Endometrial microvascular endothelial cells (primary cell): ENCODE data around the gene DYNC1LI2. TPM values are rescaled to one million over a fixed set of nuclear protein-coding genes. Genes with fewer than 3 reads are reported as not detected.
"Not testable (repeated sequence)": the region's sequence is repeated elsewhere in the genome, so short reads cannot be mapped to it uniquely, and the experiment has no call there.

Experiments
- in situ Hi-C: cut with HindIII; loops from 2 replicates; pipeline ENCODE4 v1.10.0; 2017; ENCODE audit warnings: low sequenced_read_pairs, low pct_unique_long_range_greater_than_20kb; ENCODE audit errors: inconsistent ontology term
- total RNA-seq: library from RNA; depleted of rRNA; stranded (reverse); fragments of >200 nt; gene quantifications from one replicate; pipeline ENCODE4 v1.2.3, GENCODE V29; 2015; ENCODE audit errors: inconsistent ontology term

Gene DYNC1LI2
- total RNA-seq, 1 donor from 2014 or later, result 93.0 TPM

GRCh38 chr16:66701516-66701915 lies 49.9 kb downstream of the DYNC1LI2 start:
- in situ Hi-C loops, result no loop called here

GRCh38 chr16:66701026-66701425 lies 50.4 kb downstream of the DYNC1LI2 start:
- in situ Hi-C loops, result no loop called here

GRCh38 chr16:66699898-66700297 lies 51.5 kb downstream of the DYNC1LI2 start:
- in situ Hi-C loops, result no loop called here

GRCh38 chr16:66698046-66698445 lies 53.4 kb downstream of the DYNC1LI2 start:
- in situ Hi-C loops, result no loop called here

- in situ Hi-C loops, result no loop called here
Observed at GRCh38 chr16:66696669-66697630, 54.5 kb downstream of the DYNC1LI2 start, which contains the start of gene CMTM4. Gene CMTM4, minus strand, starts transcription at chr16:66696743. Its CDS starts 218 bp downstream, at chr16:66696525.

GRCh38 chr16:66695935-66696668 lies 55.3 kb downstream of the DYNC1LI2 start:
- in situ Hi-C loops, result no loop called here

GRCh38 chr16:66695471-66695934 lies 55.9 kb downstream of the DYNC1LI2 start:
- in situ Hi-C loops, result no loop called here

GRCh38 chr16:66693149-66693548 lies 58.3 kb downstream of the DYNC1LI2 start:
- in situ Hi-C loops, result no loop called here

GRCh38 chr16:66692341-66692740 lies 59.1 kb downstream of the DYNC1LI2 start:
- in situ Hi-C loops, result no loop called here

- in situ Hi-C loops, result no loop called here
Observed at GRCh38 chr16:66691234-66691633, 60.2 kb downstream of the DYNC1LI2 start.

- in situ Hi-C loops, result no loop called here
Observed at GRCh38 chr16:66690106-66690847, 61.1 kb downstream of the DYNC1LI2 start.

GRCh38 chr16:66689282-66689681 lies 62.1 kb downstream of the DYNC1LI2 start:
- in situ Hi-C loops, result no loop called here

GRCh38 chr16:66687906-66688625 lies 63.3 kb downstream of the DYNC1LI2 start:
- in situ Hi-C loops, result no loop called here

- in situ Hi-C loops, result not testable (repeated sequence)
Observed at GRCh38 chr16:66685501-66686115, 65.8 kb downstream of the DYNC1LI2 start.

- in situ Hi-C loops, result no loop called here
Observed at GRCh38 chr16:66682271-66682670, 69.1 kb downstream of the DYNC1LI2 start.

- in situ Hi-C loops, result no loop called here
Observed at GRCh38 chr16:66681676-66682075, 69.7 kb downstream of the DYNC1LI2 start.

GRCh38 chr16:66678337-66678736 lies 73.1 kb downstream of the DYNC1LI2 start:
- in situ Hi-C loops, result no loop called here

GRCh38 chr16:66677836-66678235 lies 73.6 kb downstream of the DYNC1LI2 start:
- in situ Hi-C loops, result no loop called here
